WTC11 (cell line): ENCODE measurements around the gene TARM1. TPM values are rescaled to one million over a fixed set of nuclear protein-coding genes. Genes with fewer than 3 reads are reported as not detected.

Experiments
- ATAC-seq: fragments of 200-7000 bp; cut with Tn5 transposase; 2 replicates; pipeline ENCODE4 v1.10.0; 2021; ENCODE audit warnings: mild to moderate bottlenecking, moderate library complexity
- CTCF ChIA-PET: fragments of 300-600 bp; sonication (Branson Sonifier 250); formaldehyde crosslinking; loops from one replicate; lab custom pipeline; 2021; ENCODE audit warnings: antibody characterized with exemption; lab: Charles Lee
- POLR2A ChIA-PET: fragments of 350-600 bp; sonication (Branson Sonifier 250); formaldehyde crosslinking; loops from one replicate; lab custom pipeline; 2021; ENCODE audit warnings: antibody characterized with exemption; lab: Charles Lee
- DNase-seq: peaks from one replicate; pipeline ENCODE4 v3.0.0; 2021; ENCODE audit warnings: low spot score
- H3K27ac Mint-ChIP-seq: 2 replicates; pipeline ENCODE4 v1.8.0; 2021; ENCODE audit warnings: mixed read lengths
- H3K27me3 Mint-ChIP-seq: 2 replicates; pipeline ENCODE4 v1.8.0; 2021; ENCODE audit warnings: low read depth, mild to moderate bottlenecking, moderate library complexity, mixed read lengths
- H3K36me3 Mint-ChIP-seq: 2 replicates; pipeline ENCODE4 v1.8.0; 2021; ENCODE audit warnings: mixed read lengths
- H3K4me1 Mint-ChIP-seq: 2 replicates; pipeline ENCODE4 v1.8.0; 2022; ENCODE audit warnings: mixed read lengths
- H3K4me3 Mint-ChIP-seq: 2 replicates; pipeline ENCODE4 v1.8.0; 2021; ENCODE audit warnings: mild to moderate bottlenecking, moderate library complexity, mixed read lengths
- H3K9me3 Mint-ChIP-seq: 2 replicates; pipeline ENCODE4 v1.8.0; 2021; ENCODE audit warnings: mixed read lengths
- ARID4B ChIP-seq: sonication (generic); formaldehyde crosslinking; IDR thresholded peaks from 2 replicates; pipeline ENCODE4 v1.8.0; 2023; ENCODE audit warnings: missing genetic modification reagents, mild to moderate bottlenecking, borderline replicate concordance
- ATF1 ChIP-seq: sonication (generic); formaldehyde crosslinking; IDR thresholded peaks from 2 replicates; pipeline ENCODE4 v1.8.1; 2023; ENCODE audit warnings: mild to moderate bottlenecking, moderate library complexity, missing genetic modification reagents
- CTCF ChIP-seq: fragments of 200-600 bp; IDR thresholded peaks from 2 replicates; pipeline ENCODE4 v1.8.0; 2022; ENCODE audit warnings: antibody characterized with exemption
- E2F1 ChIP-seq: sonication (generic); formaldehyde crosslinking; IDR thresholded peaks from 2 replicates; pipeline ENCODE4 v1.8.0; 2022; ENCODE audit warnings: mild to moderate bottlenecking, missing genetic modification reagents
- EMX1 ChIP-seq: fragments of 250-450 bp; sonication (Bioruptor Pico); IDR thresholded peaks from 2 replicates; pipeline ENCODE4 v1.8.0; 2021; ENCODE audit warnings: mild to moderate bottlenecking
- GABPB1 ChIP-seq: sonication (generic); formaldehyde crosslinking; IDR thresholded peaks from 2 replicates; pipeline ENCODE4 v1.8.1; 2023; ENCODE audit warnings: mild to moderate bottlenecking, missing genetic modification reagents
- IRF2 ChIP-seq: sonication (generic); formaldehyde crosslinking; IDR thresholded peaks from 2 replicates; pipeline ENCODE4 v1.8.0; 2022; ENCODE audit warnings: low read depth, missing genetic modification reagents, borderline replicate concordance
- JUN ChIP-seq: sonication (generic); formaldehyde crosslinking; IDR thresholded peaks from 2 replicates; pipeline ENCODE4 v1.8.0; 2023; ENCODE audit warnings: mild to moderate bottlenecking, missing genetic modification reagents
- NFE2L1 ChIP-seq: sonication (generic); formaldehyde crosslinking; IDR thresholded peaks from 2 replicates; pipeline ENCODE4 v1.8.1; 2023; ENCODE audit warnings: missing genetic modification reagents
- NR3C1 ChIP-seq: sonication (generic); formaldehyde crosslinking; conservative IDR thresholded peaks from 2 replicates; pipeline ENCODE4 v1.8.1; 2023; ENCODE audit warnings: low read depth, mild to moderate bottlenecking, missing genetic modification reagents
- PREB ChIP-seq: sonication (generic); formaldehyde crosslinking; IDR thresholded peaks from 2 replicates; pipeline ENCODE4 v1.8.1; 2022; ENCODE audit warnings: mild to moderate bottlenecking, missing genetic modification reagents, moderate library complexity, borderline replicate concordance
- PRRX2 ChIP-seq: fragments of 250-450 bp; sonication (Bioruptor Pico); IDR thresholded peaks from 2 replicates; pipeline ENCODE4 v1.8.0; 2021; ENCODE audit warnings: mild to moderate bottlenecking
- SOX15 ChIP-seq: fragments of 250-450 bp; sonication (Bioruptor Pico); IDR thresholded peaks from 2 replicates; pipeline ENCODE4 v1.9.0; 2021; ENCODE audit warnings: mild to moderate bottlenecking
- TCF7 ChIP-seq: sonication (generic); formaldehyde crosslinking; IDR thresholded peaks from 2 replicates; pipeline ENCODE4 v1.8.0; 2022; ENCODE audit warnings: mild to moderate bottlenecking, low read depth, missing genetic modification reagents, moderate library complexity
- TP53 ChIP-seq: sonication (generic); formaldehyde crosslinking; IDR thresholded peaks from 2 replicates; pipeline ENCODE4 v1.8.1; 2023; ENCODE audit warnings: mild to moderate bottlenecking, missing genetic modification reagents
- USF2 ChIP-seq: sonication (generic); formaldehyde crosslinking; IDR thresholded peaks from 2 replicates; pipeline ENCODE4 v1.8.1; 2023; ENCODE audit warnings: mild to moderate bottlenecking, missing genetic modification reagents, moderate library complexity
- ZMAT4 ChIP-seq: fragments of 250-450 bp; sonication (Bioruptor Pico); IDR thresholded peaks from 2 replicates; pipeline ENCODE4 v1.9.0; 2021; ENCODE audit warnings: mild to moderate bottlenecking
- ZNF232 ChIP-seq: sonication (generic); formaldehyde crosslinking; IDR thresholded peaks from 2 replicates; pipeline ENCODE4 v1.8.0; 2022; ENCODE audit warnings: mild to moderate bottlenecking, missing genetic modification reagents
- ZNF396 ChIP-seq: fragments of 250-450 bp; sonication (Bioruptor Pico); IDR thresholded peaks from 2 replicates; pipeline ENCODE4 v1.8.0; 2021; ENCODE audit warnings: mild to moderate bottlenecking, moderate library complexity, borderline replicate concordance
- ZNF532 ChIP-seq: fragments of 250-450 bp; sonication (Bioruptor Pico); IDR thresholded peaks from 2 replicates; pipeline ENCODE4 v1.9.0; 2021; ENCODE audit warnings: mild to moderate bottlenecking, borderline replicate concordance
- total RNA-seq: library from RNA; stranded (reverse); gene quantifications from 3 replicates; pipeline ENCODE4 v1.2.3, GENCODE V29; 2021

TARM1 gene
- total RNA-seq, 1 experiment from 2014 or later = not detected

- TF ChIP-seq ATF1 (no peak), NFE2L1 (no peak), SOX15 (CRISPR knock-in tag) (no peak), TP53 (CRISPR knock-in tag) (no peak), ARID4B (CRISPR knock-in tag) (no peak)
- TF ChIP-seq, all 79 proteins: peak for 0
These were observed 28.5 kb upstream of the TARM1 start (continued) for GRCh38 chr19:54109651-54110050.

- TF ChIP-seq GABPB1 (no peak), ZNF396 (CRISPR knock-in tag) (no peak), CTCF (no peak), JUN (CRISPR knock-in tag) (no peak), PRRX2 (CRISPR knock-in tag) (no peak), TCF7 (CRISPR knock-in tag) (no peak), USF2 (no peak), ZNF232 (no peak), IRF2 (CRISPR knock-in tag) (no peak), E2F1 (CRISPR knock-in tag) (no peak), EMX1 (CRISPR knock-in tag) (no peak), ZNF532 (CRISPR knock-in tag) (no peak), ZMAT4 (CRISPR knock-in tag) (no peak), PREB (CRISPR knock-in tag) (no peak), NR3C1 (no peak)
- POLR2A ChIA-PET = no interaction called here
- Mint-ChIP-seq H3K27ac (no peak overlapping the region), H3K9me3 (no peaks in the 10 kb centered on the region), H3K4me1 (no peaks in the 10 kb centered on the region), H3K36me3 (peaks cover 54% of the 10 kb centered on the region), H3K27me3 (no peaks in the 10 kb centered on the region), H3K4me3 (no peak overlapping the region)
- CTCF ChIA-PET = no interaction called here
- ATAC-seq (no peak), DNase-seq (no peak)
These were observed 27.3 kb upstream of the TARM1 start for GRCh38 chr19:54108496-54108895.
